Smooth muscle cell (in vitro differentiated cells): ENCODE measurements around the gene TEKTIP1. TPM values are rescaled to one million over a fixed set of nuclear protein-coding genes. Genes with fewer than 3 reads are reported as not detected.

Source experiments
- DNase-seq: peaks from one replicate; lab custom pipeline; 2025; ENCODE audit not compliant: unreplicated experiment; lab: John Stamatoyannopoulos, UW
- H2AFZ ChIP-seq: fragments of 200-600 bp; sonication (generic); 2 replicates; pipeline ENCODE4 v1.6.0; 2016; ENCODE audit warnings: antibody characterized with exemption, low read depth, mild to moderate bottlenecking
- H3F3A ChIP-seq: fragments of 200-600 bp; sonication (generic); 2 replicates; pipeline ENCODE4 v1.6.0; 2017; ENCODE audit warnings: antibody characterized with exemption, low read depth
- H3K27ac ChIP-seq: fragments of 200-600 bp; sonication (generic); 2 replicates; pipeline ENCODE4 v1.5.1; 2016; ENCODE audit warnings: low read depth, mild to moderate bottlenecking
- H3K27me3 ChIP-seq: fragments of 200-600 bp; sonication (generic); 2 replicates; pipeline ENCODE4 v1.6.1; 2016; ENCODE audit warnings: low read depth, mild to moderate bottlenecking
- H3K36me3 ChIP-seq: fragments of 200-600 bp; sonication (generic); 2 replicates; pipeline ENCODE4 v1.5.1; 2016; ENCODE audit warnings: low read depth
- H3K4me1 ChIP-seq: fragments of 200-600 bp; sonication (generic); 2 replicates; pipeline ENCODE4 v1.5.1; 2016; ENCODE audit warnings: low read depth
- H3K4me2 ChIP-seq: fragments of 200-600 bp; sonication (generic); 2 replicates; pipeline ENCODE4 v1.6.0; 2016; ENCODE audit warnings: mild to moderate bottlenecking
- H3K4me3 ChIP-seq: fragments of 200-600 bp; sonication (generic); 2 replicates; pipeline ENCODE4 v1.5.1; 2016; ENCODE audit warnings: mild to moderate bottlenecking
- H3K79me2 ChIP-seq: fragments of 200-600 bp; sonication (generic); 2 replicates; pipeline ENCODE4 v1.6.0; 2016; ENCODE audit warnings: low read depth, mild to moderate bottlenecking
- H3K9ac ChIP-seq: fragments of 200-600 bp; sonication (generic); 2 replicates; pipeline ENCODE4 v1.6.0; 2016; ENCODE audit warnings: low read depth
- H3K9me3 ChIP-seq: fragments of 200-600 bp; sonication (generic); replicated peaks from 2 replicates; pipeline ENCODE4 v1.5.1; 2016; ENCODE audit warnings: low read depth
- H4K20me1 ChIP-seq: fragments of 200-600 bp; sonication (generic); 2 replicates; pipeline ENCODE4 v1.6.0; 2016; ENCODE audit warnings: low read depth
- WGBS: methylation state at CpG from one replicate; pipeline ENCODE4 v1.1.7; 2016; ENCODE audit warnings: low lambda C conversion rate; 5-methylcytosine and 5-hydroxymethylcytosine counted together
- polyA plus RNA-seq: library from polyadenylated mRNA; unstranded; fragments of >200 nt; fragmentation: Nextera tagmentation; extraction: Ambion mirVana; gene quantifications from 2 replicates; pipeline ENCODE4 v1.2.1, GENCODE V29; 2016
- total RNA-seq: library from RNA; depleted of rRNA; stranded (reverse); fragments of >200 nt; gene quantifications from 2 replicates; pipeline ENCODE4 v1.2.3, GENCODE V29; 2014
- TF ChIP-seq, protein P1 (sequence below): fragments of 200-600 bp; sonication (generic); IDR thresholded peaks from 2 replicates; pipeline ENCODE4 v1.5.1; 2017; ENCODE audit warnings: borderline replicate concordance, mild to moderate bottlenecking, antibody characterized with exemption; ENCODE audit not compliant: insufficient read depth, poor library complexity, severe bottlenecking

Gene TEKTIP1
- total and polyA plus RNA-seq, 2 experiments from 2014 or later, result 0.62 TPM; not detected in 1

- no peak for DNase-seq
- Histone ChIP-seq H3K79me2 (peaks cover 87% of the 10 kb centered on the region), H3K9me3 (no peaks in the 10 kb centered on the region), H3K4me1 (no peaks in the 10 kb centered on the region), H3K4me2 (no peak overlapping the region), H2AFZ (no peak overlapping the region), H3K27me3 (no peaks in the 10 kb centered on the region), H3K9ac (no peak overlapping the region), H3K4me3 (no peak overlapping the region), H3F3A (no peaks in the 10 kb centered on the region), H3K27ac (no peak overlapping the region), H4K20me1 (peaks cover 100% of the 10 kb centered on the region), H3K36me3 (no peaks in the 10 kb centered on the region)
- TF ChIP-seq, protein P1, sequence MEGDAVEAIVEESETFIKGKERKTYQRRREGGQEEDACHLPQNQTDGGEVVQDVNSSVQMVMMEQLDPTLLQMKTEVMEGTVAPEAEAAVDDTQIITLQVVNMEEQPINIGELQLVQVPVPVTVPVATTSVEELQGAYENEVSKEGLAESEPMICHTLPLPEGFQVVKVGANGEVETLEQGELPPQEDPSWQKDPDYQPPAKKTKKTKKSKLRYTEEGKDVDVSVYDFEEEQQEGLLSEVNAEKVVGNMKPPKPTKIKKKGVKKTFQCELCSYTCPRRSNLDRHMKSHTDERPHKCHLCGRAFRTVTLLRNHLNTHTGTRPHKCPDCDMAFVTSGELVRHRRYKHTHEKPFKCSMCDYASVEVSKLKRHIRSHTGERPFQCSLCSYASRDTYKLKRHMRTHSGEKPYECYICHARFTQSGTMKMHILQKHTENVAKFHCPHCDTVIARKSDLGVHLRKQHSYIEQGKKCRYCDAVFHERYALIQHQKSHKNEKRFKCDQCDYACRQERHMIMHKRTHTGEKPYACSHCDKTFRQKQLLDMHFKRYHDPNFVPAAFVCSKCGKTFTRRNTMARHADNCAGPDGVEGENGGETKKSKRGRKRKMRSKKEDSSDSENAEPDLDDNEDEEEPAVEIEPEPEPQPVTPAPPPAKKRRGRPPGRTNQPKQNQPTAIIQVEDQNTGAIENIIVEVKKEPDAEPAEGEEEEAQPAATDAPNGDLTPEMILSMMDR, result no peak
- 96% methylated on average over 15 of the region's 15 CpGs for whole genome bisulfite sequencing
Measured at GRCh38 chr19:3516675-3517207, 22.2 kb upstream of the TEKTIP1 start.

GRCh38 chr19:3517638-3518037 is 21.3 kb upstream of the TEKTIP1 start:
- H3K4me3 ChIP-seq, result no peak overlapping the region
- H3K9ac ChIP-seq, result no peak overlapping the region
- DNase-seq, result no peak
- no peaks in the 10 kb centered on the region for H3K9me3 ChIP-seq
- H3K4me1 ChIP-seq, result no peaks in the 10 kb centered on the region
- no peaks in the 10 kb centered on the region for H3K27me3 ChIP-seq
- H3F3A ChIP-seq, result no peaks in the 10 kb centered on the region
- peaks cover 100% of the 10 kb centered on the region for H4K20me1 ChIP-seq
- 91% methylated on average over 2 of the region's 2 CpGs for WGBS
- H3K4me2 ChIP-seq, result no peak overlapping the region
- H2AFZ ChIP-seq, result no peak overlapping the region
- H3K79me2 ChIP-seq, result peaks cover 87% of the 10 kb centered on the region
- H3K27ac ChIP-seq, result no peak overlapping the region
- TF ChIP-seq, protein P1, result no peak
- H3K36me3 ChIP-seq, result no peaks in the 10 kb centered on the region

DNA sequence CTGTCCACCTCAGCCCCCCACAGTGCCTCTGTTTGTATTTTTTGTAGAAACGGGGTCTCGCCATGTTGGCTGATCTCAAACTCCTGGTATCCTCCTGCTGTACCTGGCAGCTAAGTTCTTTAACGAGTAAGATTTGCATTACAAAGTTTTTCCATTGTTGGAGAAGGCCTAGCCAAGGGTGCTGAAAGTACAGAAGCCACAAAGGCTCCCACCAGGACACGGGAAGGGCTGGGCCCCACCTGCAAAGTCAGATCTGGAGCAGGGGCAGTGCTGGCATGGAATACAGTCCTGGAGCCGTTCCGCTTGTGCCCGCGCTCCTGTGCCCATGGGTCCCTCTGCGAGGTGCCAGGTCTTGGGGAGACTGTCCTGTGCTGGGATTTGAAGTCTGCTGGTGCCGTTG is 20.7 kb upstream of the TEKTIP1 start:
- Histone ChIP-seq H3K36me3 (no peaks in the 10 kb centered on the region), H3K4me1 (no peaks in the 10 kb centered on the region), H3F3A (no peaks in the 10 kb centered on the region), H3K4me2 (no peak overlapping the region), H3K9ac (no peak overlapping the region), H3K27me3 (no peaks in the 10 kb centered on the region), H4K20me1 (peaks cover 100% of the 10 kb centered on the region), H2AFZ (no peak overlapping the region), H3K27ac (no peak overlapping the region), H3K9me3 (no peaks in the 10 kb centered on the region), H3K79me2 (peaks cover 82% of the 10 kb centered on the region), H3K4me3 (no peak overlapping the region)
- WGBS, result 82% methylated on average over 10 of the region's 10 CpGs
- no peak for DNase-seq
- TF ChIP-seq, protein P1, result no peak

GRCh38 chr19:3518659-3519058 is 20.3 kb upstream of the TEKTIP1 start:
- TF ChIP-seq, protein P1, result no peak
- no peak for DNase-seq
- H3F3A ChIP-seq, result no peaks in the 10 kb centered on the region
- H2AFZ ChIP-seq, result no peak overlapping the region
- no peak overlapping the region for H3K4me3 ChIP-seq
- no peak overlapping the region for H3K9ac ChIP-seq
- peaks cover 78% of the 10 kb centered on the region for H3K79me2 ChIP-seq
- no peaks in the 10 kb centered on the region for H3K9me3 ChIP-seq
- no peaks in the 10 kb centered on the region for H3K36me3 ChIP-seq
- H3K27me3 ChIP-seq, result no peaks in the 10 kb centered on the region
- H3K27ac ChIP-seq, result no peak overlapping the region
- 86% methylated on average over 2 of the region's 2 CpGs for WGBS
- no peak overlapping the region for H3K4me2 ChIP-seq
- H3K4me1 ChIP-seq, result no peaks in the 10 kb centered on the region
- peaks cover 100% of the 10 kb centered on the region for H4K20me1 ChIP-seq
